Left cardiac atrium (tissue), 4 donors: Measurements from ENCODE around the gene LIN7A. TPM values are rescaled to one million over a fixed set of nuclear protein-coding genes. Genes with fewer than 3 reads are reported as not detected.
A peak's percentile ranks its signal among the peaks of the same experiment; 100 is the strongest.

Source experiments
- ATAC-seq, 2 donors: fragments of 200-7000 bp; cut with Tn5 transposase; one replicate each; pipeline ENCODE4 v1.9.1; 2020; ENCODE audit warnings: mild to moderate bottlenecking in 2 of 2, moderate library complexity in 2 of 2
- DNase-seq: peaks from one replicate; pipeline ENCODE4 v3.0.0-alpha.2; 2020
- intact Hi-C, 2 donors: fragments of 100-400 bp; cut with DNase I; formaldehyde crosslinking; loops; one replicate each; pipeline versions ENCODE4 v1.14.1 to v1.15.1; 2022 to 2023
- total RNA-seq, 2 donors: library from RNA; stranded (reverse); fragmentation: NEBNext Ultra II Directional; extraction: Animal tissue kit (Norgen Biotek cat#: 25700); gene quantifications; one replicate each; pipeline ENCODE4 v1.2.1, GENCODE V29; 2021
- donor health status: DM: no; HTN: yes; CAD: no.
- donor health status: DM: no; HTN: yes; CAD: no; lungs with severe emphysema.
- donor health status: DM: yes; HTN: yes; CAD: no.
- donor health status: Dilated cardiomyopathy.

LIN7A gene
- total RNA-seq, 2 donors from 2014 or later: 13.6 to 16.1 TPM

GRCh38 chr12:80780746-80781145, 157.0 kb downstream of the LIN7A start:
- ATAC-seq: no peak

GRCh38 chr12:80778005-80778541, 159.7 kb downstream of the LIN7A start:
- intact Hi-C loops: no loop called here
- ATAC-seq: peak; percentile 86 to 92
- peak; percentile 42 for DNase-seq

More at GRCh38 chr12:80780746-80781145, 157.0 kb downstream of the LIN7A start:
- intact Hi-C loops: no loop called here
- DNase-seq: no peak

GRCh38 chr12:80777587-80777986, 160.1 kb downstream of the LIN7A start:
- intact Hi-C loops: no loop called here
- ATAC-seq (peak in 1 of 2 donors; percentile 39), DNase-seq (no peak)

GRCh38 chr12:80776706-80777105, 161.0 kb downstream of the LIN7A start:
- ATAC-seq (no peak), DNase-seq (no peak)
- intact Hi-C loops: no loop called here

- intact Hi-C loops: no loop called here
- ATAC-seq (no peak), DNase-seq (no peak)
Measured at GRCh38 chr12:80770958-80771357, 166.8 kb downstream of the LIN7A start.

- intact Hi-C loops: loop anchor here in 1 of 2 donors (10.0 kb wide), 1 partner anchor 295 kb away; no protein-coding TSS in a partner anchor
- DNase-seq (no peak), ATAC-seq (no peak)
Measured at GRCh38 chr12:80769553-80770140, 168.1 kb downstream of the LIN7A start.

- no peak for ATAC-seq
Measured at GRCh38 chr12:80766897-80767296, 170.8 kb downstream of the LIN7A start.

GRCh38 chr12:80766210-80766609, 171.5 kb downstream of the LIN7A start:
- DNase-seq (no peak), ATAC-seq (no peak)
- intact Hi-C loops: loop anchor here in 1 of 2 donors (10.0 kb wide), 1 partner anchor 291 kb away; no protein-coding TSS in a partner anchor

More at GRCh38 chr12:80766897-80767296, 170.8 kb downstream of the LIN7A start:
- intact Hi-C loops: loop anchor here in 1 of 2 donors (10.0 kb wide), 1 partner anchor 292 kb away; no protein-coding TSS in a partner anchor
- no peak for DNase-seq

GRCh38 chr12:80763874-80764273, 173.9 kb downstream of the LIN7A start:
- intact Hi-C loops: loop anchor here (5.0 to 10.0 kb wide), 3 partner anchors 289 to 352 kb away; no protein-coding TSS in a partner anchor
- ATAC-seq: no peak

GRCh38 chr12:80761838-80762237, 175.9 kb downstream of the LIN7A start:
- DNase-seq (no peak), ATAC-seq (no peak)
- intact Hi-C loops: loop anchor here (5.0 to 10.0 kb wide), 3 partner anchors 287 to 350 kb away; no protein-coding TSS in a partner anchor

More at GRCh38 chr12:80763874-80764273, 173.9 kb downstream of the LIN7A start:
- no peak for DNase-seq

GRCh38 chr12:80756875-80757274, 180.9 kb downstream of the LIN7A start:
- DNase-seq: no peak
- intact Hi-C loops: no loop called here
- peak; percentile 57 to 68 for ATAC-seq

GRCh38 chr12:80754274-80754673, 183.5 kb downstream of the LIN7A start:
- ATAC-seq: no peak
- intact Hi-C loops: no loop called here

GRCh38 chr12:80752464-80752863, 185.3 kb downstream of the LIN7A start:
- DNase-seq: no peak
- intact Hi-C loops: no loop called here
- ATAC-seq: no peak

More at GRCh38 chr12:80754274-80754673, 183.5 kb downstream of the LIN7A start:
- no peak for DNase-seq

GRCh38 chr12:80749456-80749855, 188.3 kb downstream of the LIN7A start:
- intact Hi-C loops: no loop called here
- no peak for ATAC-seq
- no peak for DNase-seq

GRCh38 chr12:80747800-80748199, 189.9 kb downstream of the LIN7A start:
- ATAC-seq (no peak), DNase-seq (no peak)
- intact Hi-C loops: no loop called here

GRCh38 chr12:80745851-80746505, 191.8 kb downstream of the LIN7A start:
- no peak for ATAC-seq
- intact Hi-C loops: no loop called here
- no peak for DNase-seq
